Trophoblast cell (in vitro differentiated cells and primary cell): Measurements from ENCODE around the gene FADS3.
A peak's percentile ranks its signal among the peaks of the same experiment; 100 is the strongest.

Experiments
- DNase-seq, 2 donors: peaks; one replicate each; pipeline ENCODE4 v3.0.0-alpha.2; 2016
- H2AFZ ChIP-seq: 2 replicates; pipeline ENCODE4 v1.6.1; 2013; ENCODE audit warnings: low read length, moderate library complexity, mild to moderate bottlenecking; ENCODE audit not compliant: insufficient read depth, poor library complexity
- H2AK5ac ChIP-seq: 2 replicates; pipeline ENCODE4 v1.6.1; 2013; ENCODE audit warnings: mild to moderate bottlenecking, low read length
- H2BK120ac ChIP-seq: 2 replicates; pipeline ENCODE4 v1.6.1; 2013; ENCODE audit warnings: low read length, mild to moderate bottlenecking, moderate library complexity; ENCODE audit not compliant: insufficient read depth, poor library complexity
- H2BK12ac ChIP-seq: 2 replicates; pipeline ENCODE4 v1.6.1; 2013; ENCODE audit warnings: mild to moderate bottlenecking, low read length, moderate library complexity
- H2BK5ac ChIP-seq: 2 replicates; pipeline ENCODE4 v1.6.1; 2013; ENCODE audit warnings: low read length, low read depth, moderate library complexity, mild to moderate bottlenecking; ENCODE audit not compliant: poor library complexity
- H3K14ac ChIP-seq: 2 replicates; pipeline ENCODE4 v1.6.1; 2013; ENCODE audit warnings: mild to moderate bottlenecking, low read length
- H3K18ac ChIP-seq: 2 replicates; pipeline ENCODE4 v1.6.1; 2013; ENCODE audit warnings: mild to moderate bottlenecking, low read length
- H3K23ac ChIP-seq: 2 replicates; pipeline ENCODE4 v1.6.1; 2013; ENCODE audit warnings: low read length
- H3K27ac ChIP-seq: 2 replicates; pipeline ENCODE4 v1.5.1; 2013; ENCODE audit warnings: low read depth, mild to moderate bottlenecking, inconsistent platforms, low read length, moderate library complexity
- H3K27me3 ChIP-seq: 2 replicates; pipeline ENCODE4 v1.6.1; 2013; ENCODE audit warnings: inconsistent platforms, mild to moderate bottlenecking, low read length, moderate library complexity; ENCODE audit not compliant: insufficient read depth
- H3K36me3 ChIP-seq, 2 experiments: 1 replicate in 1 of 2; 2 replicates in 1 of 2; pipeline ENCODE4 v1.6.1; 2013; ENCODE audit warnings: low read length in 2 of 2, mild to moderate bottlenecking in 2 of 2, moderate library complexity in 1 of 2; ENCODE audit not compliant: insufficient read depth in 2 of 2, control insufficient read depth in 1 of 2
- H3K4ac ChIP-seq: 2 replicates; pipeline ENCODE4 v1.6.1; 2013; ENCODE audit warnings: low read depth, mild to moderate bottlenecking, low read length, moderate library complexity
- H3K4me1 ChIP-seq, 2 experiments: 1 replicate in 1 of 2; 2 replicates in 1 of 2; pipeline ENCODE4 v1.6.1; 2013; ENCODE audit warnings: low read length in 2 of 2, mild to moderate bottlenecking in 2 of 2, moderate library complexity in 1 of 2; ENCODE audit not compliant: insufficient read depth in 2 of 2, control insufficient read depth in 1 of 2
- H3K4me2 ChIP-seq: 2 replicates; pipeline ENCODE4 v1.6.1; 2013; ENCODE audit warnings: inconsistent platforms, mild to moderate bottlenecking, low read length, moderate library complexity
- H3K4me3 ChIP-seq: 2 replicates; pipeline ENCODE4 v1.5.1; 2013; ENCODE audit warnings: mild to moderate bottlenecking, low read depth, low read length, inconsistent platforms
- H3K79me1 ChIP-seq: one replicate; pipeline ENCODE4 v1.6.1; 2013; ENCODE audit warnings: low read length
- H3K79me2 ChIP-seq: 2 replicates; pipeline ENCODE4 v1.6.1; 2013; ENCODE audit warnings: low read length, mild to moderate bottlenecking; ENCODE audit not compliant: control insufficient read depth, insufficient read depth, poor library complexity
- H3K9ac ChIP-seq: 2 replicates; pipeline ENCODE4 v1.6.1; 2013; ENCODE audit warnings: mild to moderate bottlenecking, low read length
- H3K9me3 ChIP-seq: 2 replicates; pipeline ENCODE4 v1.6.1; 2013; ENCODE audit warnings: low read depth, mild to moderate bottlenecking, control low read depth, inconsistent platforms, low read length; ENCODE audit not compliant: insufficient read depth
- H4K12ac ChIP-seq: 2 replicates; pipeline ENCODE4 v1.6.1; 2013; ENCODE audit warnings: low read depth, mild to moderate bottlenecking, low read length, moderate library complexity
- H4K8ac ChIP-seq: 2 replicates; pipeline ENCODE4 v1.6.1; 2013; ENCODE audit warnings: low read depth, mild to moderate bottlenecking, low read length, moderate library complexity
- H4K91ac ChIP-seq: one replicate; pipeline ENCODE4 v1.6.1; 2013; ENCODE audit warnings: low read depth, mild to moderate bottlenecking, low read length, moderate library complexity
- WGBS: extraction: QIAGEN DNeasy Blood & Tissue Kit; methylation state at CpG from one replicate; pipeline ENCODE4 v1.1.7; 2013; ENCODE audit warnings: missing lambda C conversion rate; ENCODE audit not compliant: insufficient read length, insufficient coverage; ENCODE audit errors: extremely low coverage; 5-methylcytosine and 5-hydroxymethylcytosine counted together

Gene FADS3

GRCh38 chr11:61905801-61906521 lies 14.6 kb upstream of the FADS3 start:
- H3K27ac ChIP-seq = no peak overlapping the region
- H3K18ac ChIP-seq = no peak overlapping the region
- H3K4me3 ChIP-seq = no peak overlapping the region
- H3K27me3 ChIP-seq = no peaks in the 10 kb centered on the region
- no CpG with 5 or more reads among the region's 14 CpGs for WGBS
- H3K4me1 ChIP-seq = no peaks in the 10 kb centered on the region
- no peak overlapping the region for H2BK120ac ChIP-seq
- H3K9me3 ChIP-seq = no peaks in the 10 kb centered on the region
- H3K9ac ChIP-seq = no peak overlapping the region
- H3K4ac ChIP-seq = no peak overlapping the region
- DNase-seq = no peak
- H2AFZ ChIP-seq = no peak overlapping the region
- H3K23ac ChIP-seq = no peak overlapping the region
- no peak overlapping the region for H2AK5ac ChIP-seq
- no peaks in the 10 kb centered on the region for H3K36me3 ChIP-seq
- H2BK12ac ChIP-seq = no peak overlapping the region
- no peak overlapping the region for H3K14ac ChIP-seq
- H4K12ac ChIP-seq = no peak overlapping the region
- H3K79me2 ChIP-seq = no peaks in the 10 kb centered on the region
- H3K79me1 ChIP-seq = no peaks in the 10 kb centered on the region
- no peak overlapping the region for H4K8ac ChIP-seq
- H3K4me2 ChIP-seq = no peak overlapping the region
- no peak overlapping the region for H4K91ac ChIP-seq
- no peak overlapping the region for H2BK5ac ChIP-seq

GRCh38 chr11:61905067-61905696 lies 13.8 kb upstream of the FADS3 start:
- no peaks in the 10 kb centered on the region for H3K79me2 ChIP-seq
- no peak overlapping the region for H3K9ac ChIP-seq
- H3K4me3 ChIP-seq = no peak overlapping the region
- H3K14ac ChIP-seq = no peak overlapping the region
- DNase-seq = no peak
- H4K8ac ChIP-seq = no peak overlapping the region
- no peak overlapping the region for H4K12ac ChIP-seq
- no CpG with 5 or more reads among the region's 13 CpGs for WGBS
- H3K79me1 ChIP-seq = no peaks in the 10 kb centered on the region
- no peaks in the 10 kb centered on the region for H3K27me3 ChIP-seq
- H3K4ac ChIP-seq = no peak overlapping the region
- H2BK12ac ChIP-seq = no peak overlapping the region
- no peak overlapping the region for H2AFZ ChIP-seq
- no peak overlapping the region for H4K91ac ChIP-seq
- no peak overlapping the region for H2BK5ac ChIP-seq
- no peak overlapping the region for H3K27ac ChIP-seq
- no peaks in the 10 kb centered on the region for H3K36me3 ChIP-seq
- no peak overlapping the region for H2BK120ac ChIP-seq
- no peak overlapping the region for H2AK5ac ChIP-seq
- H3K9me3 ChIP-seq = peaks cover 2% of the 10 kb centered on the region
- H3K23ac ChIP-seq = no peak overlapping the region
- H3K4me1 ChIP-seq = no peaks in the 10 kb centered on the region
- no peak overlapping the region for H3K4me2 ChIP-seq
- no peak overlapping the region for H3K18ac ChIP-seq

GRCh38 chr11:61904539-61905048 lies 13.2 kb upstream of the FADS3 start:
- Histone ChIP-seq H4K91ac (no peak overlapping the region), H3K9ac (no peak overlapping the region), H3K79me1 (no peaks in the 10 kb centered on the region), H3K4ac (no peak overlapping the region), H3K4me2 (peak overlapping the region; percentile 13), H3K36me3 (no peaks in the 10 kb centered on the region), H3K4me1 (no peaks in the 10 kb centered on the region), H2BK12ac (no peak overlapping the region), H4K8ac (no peak overlapping the region), H3K9me3 (peaks cover 4% of the 10 kb centered on the region), H3K14ac (no peak overlapping the region), H3K27me3 (no peaks in the 10 kb centered on the region), H3K79me2 (no peaks in the 10 kb centered on the region), H2BK5ac (no peak overlapping the region), H3K23ac (no peak overlapping the region), H2AFZ (no peak overlapping the region), H2BK120ac (no peak overlapping the region), H4K12ac (no peak overlapping the region), H3K27ac (no peak overlapping the region), H2AK5ac (no peak overlapping the region), H3K18ac (no peak overlapping the region), H3K4me3 (no peak overlapping the region)
- no CpG with 5 or more reads among the region's 19 CpGs for WGBS
- no peak for DNase-seq

GRCh38 chr11:61903845-61904244 lies 12.5 kb upstream of the FADS3 start:
- Histone ChIP-seq H3K23ac (no peak overlapping the region), H2BK12ac (no peak overlapping the region), H2AFZ (no peak overlapping the region), H3K9me3 (peaks cover 4% of the 10 kb centered on the region), H3K4me3 (no peak overlapping the region), H2AK5ac (no peak overlapping the region), H3K4me1 (no peaks in the 10 kb centered on the region), H3K18ac (no peak overlapping the region), H3K79me2 (no peaks in the 10 kb centered on the region), H3K4ac (no peak overlapping the region), H3K9ac (no peak overlapping the region), H4K91ac (no peak overlapping the region), H2BK5ac (no peak overlapping the region), H4K8ac (no peak overlapping the region), H3K27ac (no peak overlapping the region), H3K36me3 (no peaks in the 10 kb centered on the region), H3K14ac (no peak overlapping the region), H3K27me3 (no peaks in the 10 kb centered on the region), H2BK120ac (no peak overlapping the region), H4K12ac (no peak overlapping the region), H3K79me1 (no peaks in the 10 kb centered on the region), H3K4me2 (no peak overlapping the region)
- DNase-seq = no peak
- no CpG with 5 or more reads among the region's 3 CpGs for WGBS
